OCI-LY7 (cell line): Measurements from ENCODE around the gene POLR2L. TPM values are rescaled to one million over a fixed set of nuclear protein-coding genes. Genes with fewer than 3 reads are reported as not detected.

Experiments
- BruUV-seq: library from RNA; stranded (reverse); fragments of 400-500 nt; replicated peaks from 2 replicates; lab custom pipeline; 2021; lab: Mats Ljungman, UMichigan
- CTCF ChIA-PET: fragments of 300-600 bp; sonication (Branson Sonifier 250); formaldehyde crosslinking; loops from one replicate; lab custom pipeline; 2022; ENCODE audit warnings: antibody characterized with exemption; ENCODE audit not compliant: unreplicated experiment; lab: Charles Lee
- POLR2A ChIA-PET: fragments of 300-600 bp; sonication (Branson Sonifier 250); formaldehyde crosslinking; loops from one replicate; lab custom pipeline; 2022; ENCODE audit warnings: antibody characterized with exemption; lab: Charles Lee
- DNase-seq: peaks from one replicate; pipeline ENCODE4 v3.0.0-alpha.2; 2015; ENCODE audit warnings: low spot score
- H2AFZ ChIP-seq: fragments of 200-600 bp; sonication (generic), shearing (Covaris generic); 2 replicates; pipeline ENCODE4 v1.6.1; 2014; ENCODE audit warnings: mild to moderate bottlenecking, antibody characterized with exemption, low read length, moderate library complexity
- H3K27ac ChIP-seq: fragments of 200-600 bp; sonication (generic); 2 replicates; pipeline ENCODE4 v1.5.1; 2014; ENCODE audit warnings: mixed run types, low read depth, mild to moderate bottlenecking, moderate library complexity, low read length, inconsistent platforms; ENCODE audit not compliant: poor library complexity, severe bottlenecking
- H3K36me3 ChIP-seq: fragments of 200-600 bp; sonication (generic); 2 replicates; pipeline ENCODE4 v1.6.1; 2014; ENCODE audit warnings: mild to moderate bottlenecking, antibody characterized with exemption, low read length, moderate library complexity, mixed read lengths; ENCODE audit not compliant: insufficient read depth
- H3K4me1 ChIP-seq: fragments of 200-600 bp; sonication (generic); 2 replicates; pipeline ENCODE4 v1.5.1; 2014; ENCODE audit warnings: mild to moderate bottlenecking, low read length; ENCODE audit not compliant: insufficient read depth, poor library complexity, severe bottlenecking
- H3K4me2 ChIP-seq: fragments of 200-600 bp; sonication (generic); 2 replicates; pipeline ENCODE4 v1.6.1; 2014; ENCODE audit warnings: mild to moderate bottlenecking, low read length
- H3K4me3 ChIP-seq: fragments of 200-600 bp; sonication (generic); 2 replicates; pipeline ENCODE4 v1.5.1; 2014; ENCODE audit warnings: mild to moderate bottlenecking, low read depth, low read length; ENCODE audit not compliant: poor library complexity, severe bottlenecking
- H3K79me2 ChIP-seq: fragments of 200-600 bp; sonication (generic); 2 replicates; pipeline ENCODE4 v1.6.1; 2016; ENCODE audit warnings: low read depth, mild to moderate bottlenecking, low read length, moderate library complexity, mixed read lengths; ENCODE audit not compliant: insufficient read depth
- H3K9me2 ChIP-seq: fragments of 200-600 bp; sonication (generic); 2 replicates; pipeline ENCODE4 v1.6.1; 2016; ENCODE audit warnings: mild to moderate bottlenecking, low read length, mixed read lengths; ENCODE audit not compliant: insufficient read depth
- H3K9me3 ChIP-seq: fragments of 200-600 bp; sonication (generic); 2 replicates; pipeline ENCODE4 v1.6.1; 2014; ENCODE audit warnings: mild to moderate bottlenecking, mixed run types, low read length, mixed read lengths
- H4K20me1 ChIP-seq: fragments of 200-600 bp; sonication (generic); 2 replicates; pipeline ENCODE4 v1.6.1; 2014; ENCODE audit warnings: mild to moderate bottlenecking, antibody characterized with exemption, low read length, moderate library complexity, mixed read lengths; ENCODE audit not compliant: insufficient read depth
- CTCF ChIP-seq: fragments of 200-600 bp; sonication (generic); conservative IDR thresholded peaks from 2 replicates; pipeline ENCODE4 v1.5.1; 2014; ENCODE audit warnings: mild to moderate bottlenecking, antibody characterized with exemption, low read length, moderate library complexity, mixed read lengths
- EZH2phosphoT487 ChIP-seq: fragments of 200-600 bp; sonication (generic); IDR thresholded peaks from 2 replicates; pipeline ENCODE4 v1.6.1; 2018; ENCODE audit warnings: low read depth, borderline replicate concordance, mild to moderate bottlenecking, mixed run types, antibody characterized with exemption, low read length, moderate library complexity, mixed read lengths
- intact Hi-C: fragments of 100-400 bp; cut with micrococcal nuclease; formaldehyde crosslinking; loops from one replicate; pipeline ENCODE4 v1.10.0; 2022; ENCODE audit not compliant: unreplicated experiment
- total RNA-seq, 2 experiments: library from RNA; depleted of rRNA in 1 of 2; stranded (reverse); fragments of >200 nt in 1 of 2; shearing (Covaris generic) in 1 of 2; gene quantifications; 2 replicates each; pipeline ENCODE4 v1.2.3, GENCODE V29; 2014 to 2022

The POLR2L gene
- total RNA-seq, 2 experiments from 2014 or later, result 88.3 to 206 TPM

GRCh38 chr11:855796-856195 lies 13.5 kb upstream of the POLR2L start:
- ChIA-PET POLR2A (no interaction called here), CTCF (interaction anchor here (0.9 kb wide), 1 partner anchor 11 kb away, joined by 3 read pairs; no protein-coding TSS in a partner anchor)
- Histone ChIP-seq H3K36me3 (no peaks in the 10 kb centered on the region), H3K4me1 (peaks cover 5% of the 10 kb centered on the region), H3K9me3 (no peaks in the 10 kb centered on the region), H2AFZ (no peak overlapping the region), H3K27ac (no peak overlapping the region), H4K20me1 (no peaks in the 10 kb centered on the region), H3K4me2 (no peak overlapping the region), H3K79me2 (no peaks in the 10 kb centered on the region), H3K9me2 (no peaks in the 10 kb centered on the region), H3K4me3 (no peak overlapping the region)
- no TSS peak for BruUV-seq
- DNase-seq, result no peak
- intact Hi-C loops, result no loop called here
- TF ChIP-seq EZH2phosphoT487 (no peak), CTCF (no peak)

DNA sequence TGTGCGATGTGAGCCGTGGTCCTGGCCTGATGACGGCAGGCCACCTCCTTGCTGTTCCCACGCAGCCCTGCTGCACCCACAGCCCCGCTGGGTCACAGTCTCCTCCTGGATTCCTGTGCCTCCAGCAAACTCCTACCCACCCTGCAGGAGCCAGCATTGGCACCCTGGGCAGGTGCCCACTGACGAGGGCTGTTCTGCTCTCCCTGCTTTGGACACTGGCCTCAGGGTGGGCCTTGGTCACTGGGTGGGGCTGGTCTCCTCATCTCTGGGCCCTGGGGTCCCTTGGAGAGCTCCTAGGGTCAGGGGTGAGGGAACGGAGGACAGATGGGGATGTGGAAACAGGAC lies 13.0 kb upstream of the POLR2L start:
- Histone ChIP-seq H3K4me1 (peaks cover 5% of the 10 kb centered on the region), H2AFZ (no peak overlapping the region), H4K20me1 (no peaks in the 10 kb centered on the region), H3K27ac (no peak overlapping the region), H3K9me3 (no peaks in the 10 kb centered on the region), H3K9me2 (no peaks in the 10 kb centered on the region), H3K79me2 (no peaks in the 10 kb centered on the region), H3K36me3 (no peaks in the 10 kb centered on the region), H3K4me2 (no peak overlapping the region), H3K4me3 (no peak overlapping the region)
- no peak for TF ChIP-seq CTCF
- no peak for TF ChIP-seq EZH2phosphoT487
- no peak for DNase-seq
- BruUV-seq, result no TSS peak
- ChIA-PET CTCF (no interaction called here), POLR2A (no interaction called here)
- intact Hi-C loops, result no loop called here

- ChIA-PET CTCF (no interaction called here), POLR2A (no interaction called here)
- no peaks in the 10 kb centered on the region for H4K20me1 ChIP-seq
- intact Hi-C loops, result no loop called here
- H2AFZ ChIP-seq, result no peak overlapping the region
- H3K4me1 ChIP-seq, result peaks cover 5% of the 10 kb centered on the region
- no TSS peak for BruUV-seq
- H3K4me2 ChIP-seq, result no peak overlapping the region
- no peak overlapping the region for H3K4me3 ChIP-seq
- no peaks in the 10 kb centered on the region for H3K9me3 ChIP-seq
- no peak for DNase-seq
- H3K27ac ChIP-seq, result no peak overlapping the region
- H3K9me2 ChIP-seq, result no peaks in the 10 kb centered on the region
- no peaks in the 10 kb centered on the region for H3K79me2 ChIP-seq
- no peaks in the 10 kb centered on the region for H3K36me3 ChIP-seq
- TF ChIP-seq CTCF (no peak), EZH2phosphoT487 (no peak)
These were observed 12.4 kb upstream of the POLR2L start for GRCh38 chr11:854601-855329.
